Motor neuron (in vitro differentiated cells): ENCODE results near the gene CTPS2. TPM values are rescaled to one million over a fixed set of nuclear protein-coding genes. Genes with fewer than 3 reads are reported as not detected.
"Not testable (repeated sequence)": the region's sequence is repeated elsewhere in the genome, so short reads cannot be mapped to it uniquely, and the experiment has no call there.

ENCODE experiments used
- ATAC-seq, 8 experiments: fragments of 200-7000 bp; cut with Tn5 transposase; replicated peaks in 6 of 8; 2 replicates each; pipeline ENCODE4 v1.8.0; 2021; ENCODE audit warnings: mild to moderate bottlenecking in 8 of 8, moderate library complexity in 8 of 8
- H3K27ac ChIP-seq, 2 donors: fragments of 250-450 bp; sonication (Bioruptor Pico); 2 replicates each; pipeline ENCODE4 v1.9.0; 2021; ENCODE audit warnings: antibody characterized with exemption in 2 of 2, mild to moderate bottlenecking in 2 of 2, moderate library complexity in 1 of 2
- H3K4me1 ChIP-seq, 2 donors: fragments of 250-450 bp; sonication (Bioruptor Pico); replicated peaks in 1 of 2; 2 replicates each; pipeline ENCODE4 v1.6.1; 2021; ENCODE audit warnings: antibody characterized with exemption in 2 of 2, mild to moderate bottlenecking in 2 of 2, moderate library complexity in 1 of 2
- H3K4me3 ChIP-seq, 5 donors: fragments of 250-450 bp; sonication (Bioruptor Pico); 2 replicates each; pipeline ENCODE4 v1.9.0; 2021; ENCODE audit warnings: antibody characterized with exemption in 5 of 5, mild to moderate bottlenecking in 5 of 5, moderate library complexity in 4 of 5
- WGBS, 10 experiments: fragments of 450-650 bp; shearing (Covaris generic); methylation state at CpG; one replicate each; pipeline ENCODE4 v1.0.0; 2022; 5-methylcytosine and 5-hydroxymethylcytosine counted together
- in situ Hi-C, 9 experiments: fragments of 400-800 bp; cut with MboI; loops; one replicate each; pipeline ENCODE4 v1.15.0; 2021; ENCODE audit warnings: low sequenced_read_pairs in 9 of 9, low pct_unique_long_range_greater_than_20kb in 2 of 9; ENCODE audit not compliant: unreplicated experiment in 9 of 9
- total RNA-seq, 8 experiments: library from RNA; unstranded; fragments of 300-600 nt; gene quantifications; 2 replicates each; pipeline versions ENCODE4 v1.2.3 to v1.2.4, GENCODE V29; 2022

The CTPS2 gene
- total RNA-seq, 8 experiments from 2014 or later = 5.2 to 40.6 (median 20.9) TPM

DNA sequence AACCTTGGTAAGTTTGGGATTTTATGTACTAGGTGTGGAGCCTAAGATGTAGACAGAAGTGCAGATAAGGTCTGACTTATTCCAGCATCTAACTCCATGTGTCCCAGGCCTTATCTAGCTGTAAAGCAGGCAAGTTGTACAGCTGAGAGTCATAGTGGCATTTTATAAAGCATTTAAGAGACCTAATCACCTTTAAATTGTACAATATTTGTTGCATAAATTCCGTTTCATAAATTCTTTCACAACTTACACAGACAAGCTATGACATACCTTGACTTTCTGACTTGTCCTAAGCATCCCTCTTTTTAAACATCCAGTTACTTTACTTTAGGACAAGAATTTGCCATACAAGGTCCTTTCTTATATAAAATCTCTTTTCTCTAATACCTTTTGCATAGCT is 18.0 kb upstream of the CTPS2 start:
- no peak overlapping the region for H3K27ac ChIP-seq
- in situ Hi-C loops = no loop called here
- ATAC-seq = no peak
- WGBS, 10 experiments = 83 to 100% (median 96%) methylated on average over 1 of the region's 1 CpG; no CpG with 5 or more reads in 6 of the 10 experiments
- no peaks in the 10 kb centered on the region for H3K4me1 ChIP-seq
- H3K4me3 ChIP-seq = no peak overlapping the region

DNA sequence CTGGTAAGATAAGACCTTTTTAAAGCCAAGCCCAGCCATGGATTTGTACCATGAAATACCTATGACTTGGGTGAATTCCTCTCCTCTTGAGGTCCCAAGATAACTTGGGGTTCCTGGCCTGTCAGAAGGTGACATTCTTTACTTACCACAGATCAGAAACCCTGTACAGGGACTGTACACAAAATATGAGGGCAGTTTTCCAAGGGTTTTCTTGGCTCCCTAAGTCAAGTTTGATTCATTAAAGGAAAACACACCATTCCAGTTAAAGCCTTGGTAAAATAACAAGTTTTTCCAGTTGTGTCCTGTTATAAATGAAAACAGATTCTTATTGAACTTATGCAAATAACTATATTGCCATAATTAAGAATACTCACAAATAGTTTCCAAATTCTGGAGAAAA is 15.2 kb upstream of the CTPS2 start:
- in situ Hi-C loops = no loop called here
- no peak overlapping the region for H3K27ac ChIP-seq
- peaks cover 0 to 2% of the 10 kb centered on the region in 2 donors for H3K4me1 ChIP-seq
- ATAC-seq = no peak
- no peak overlapping the region for H3K4me3 ChIP-seq

DNA sequence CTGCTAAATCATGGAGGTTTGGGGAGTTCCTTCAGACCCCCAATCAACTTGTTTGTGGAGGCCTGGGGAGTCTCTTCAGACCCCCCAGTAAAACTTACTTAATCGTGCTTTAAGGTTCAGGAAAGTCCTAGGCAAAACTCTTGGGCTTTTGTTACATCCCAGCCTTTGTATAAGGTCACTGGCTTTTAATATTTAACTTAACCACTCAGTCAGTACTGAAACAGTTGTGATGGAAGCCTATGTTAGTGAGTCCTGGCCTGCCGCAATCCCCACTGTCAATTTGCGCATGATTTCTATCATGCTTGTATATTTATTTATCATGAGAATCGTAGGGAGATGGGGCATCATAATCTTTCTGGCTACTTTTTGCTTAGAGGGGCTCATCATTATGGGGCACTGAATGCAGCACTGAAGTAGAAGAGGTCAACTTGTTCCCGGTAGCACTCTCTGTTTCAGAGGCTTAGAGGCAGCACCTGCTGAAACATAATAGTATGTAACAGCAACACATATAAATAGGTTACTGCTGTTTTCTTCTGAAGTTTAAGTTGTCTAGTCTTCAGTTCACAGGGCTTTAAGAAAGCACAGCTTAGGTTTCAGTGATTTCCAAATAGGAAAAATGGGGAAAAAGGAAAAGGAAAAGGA is 14.0 kb upstream of the CTPS2 start:
- H3K27ac ChIP-seq, H3K4me1 ChIP-seq, in situ Hi-C loops, ATAC-seq, H3K4me3 ChIP-seq: not testable (repeated sequence)
- WGBS, 10 experiments = 35 to 100% (median 80%) methylated on average over 2 to 5 of the region's 5 CpGs; no CpG with 5 or more reads in 7 of the 10 experiments

DNA sequence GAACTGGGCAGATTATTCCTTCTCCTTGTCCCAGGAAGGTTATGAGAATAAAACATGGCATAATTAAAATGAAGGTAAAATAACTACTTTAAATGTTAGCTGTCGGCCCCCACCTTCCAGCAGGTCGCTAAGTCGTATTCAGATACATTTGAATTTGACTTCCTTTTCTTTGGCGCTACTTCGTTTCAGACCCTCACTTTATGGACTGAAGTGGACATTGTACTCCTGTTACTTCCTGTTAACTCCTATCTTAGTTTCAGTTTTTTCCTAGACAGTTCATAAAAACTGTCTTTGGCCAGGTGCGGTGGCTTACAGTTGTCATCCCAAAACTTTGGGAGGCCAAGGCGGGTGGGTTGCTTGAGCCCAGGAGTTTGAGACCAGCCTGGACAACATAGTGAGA is 12.6 kb upstream of the CTPS2 start:
- in situ Hi-C loops = no loop called here
- 93 to 100% (median 100%) methylated on average over 1 to 5 of the region's 7 CpGs; no CpG with 5 or more reads in 6 of the 10 experiments for WGBS, 10 experiments
- Histone ChIP-seq H3K27ac (no peak overlapping the region), H3K4me3 (no peak overlapping the region), H3K4me1 (peaks cover 3% of the 10 kb centered on the region in 2 donors)
- no peak for ATAC-seq

DNA sequence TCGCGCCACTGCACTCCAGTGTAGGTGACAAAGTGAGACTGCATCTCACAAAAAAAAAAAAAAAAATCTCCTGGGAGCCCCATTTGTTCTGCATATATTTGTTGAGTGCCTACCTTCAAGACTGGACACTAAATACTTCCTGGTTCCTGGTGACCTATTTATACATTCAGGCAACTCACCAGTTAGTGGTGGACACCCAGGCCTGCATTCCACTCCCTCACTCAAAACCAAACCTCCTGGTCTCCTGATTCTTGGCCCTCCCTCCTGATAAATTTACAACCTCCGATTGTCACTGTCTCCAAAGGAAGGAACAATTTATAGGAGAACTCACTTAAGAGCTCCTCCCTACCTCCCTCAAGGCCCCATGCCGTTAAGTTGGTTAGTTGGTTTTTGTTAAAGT is 10.0 kb upstream of the CTPS2 start:
- Histone ChIP-seq H3K4me1 (peaks cover 3 to 7% of the 10 kb centered on the region in 2 donors), H3K4me3 (no peak overlapping the region), H3K27ac (no peak overlapping the region)
- no peak for ATAC-seq
- in situ Hi-C loops = no loop called here
- 67% methylated on average over 4 of the region's 4 CpGs; no CpG with 5 or more reads in 9 of the 10 experiments for WGBS, 10 experiments

DNA sequence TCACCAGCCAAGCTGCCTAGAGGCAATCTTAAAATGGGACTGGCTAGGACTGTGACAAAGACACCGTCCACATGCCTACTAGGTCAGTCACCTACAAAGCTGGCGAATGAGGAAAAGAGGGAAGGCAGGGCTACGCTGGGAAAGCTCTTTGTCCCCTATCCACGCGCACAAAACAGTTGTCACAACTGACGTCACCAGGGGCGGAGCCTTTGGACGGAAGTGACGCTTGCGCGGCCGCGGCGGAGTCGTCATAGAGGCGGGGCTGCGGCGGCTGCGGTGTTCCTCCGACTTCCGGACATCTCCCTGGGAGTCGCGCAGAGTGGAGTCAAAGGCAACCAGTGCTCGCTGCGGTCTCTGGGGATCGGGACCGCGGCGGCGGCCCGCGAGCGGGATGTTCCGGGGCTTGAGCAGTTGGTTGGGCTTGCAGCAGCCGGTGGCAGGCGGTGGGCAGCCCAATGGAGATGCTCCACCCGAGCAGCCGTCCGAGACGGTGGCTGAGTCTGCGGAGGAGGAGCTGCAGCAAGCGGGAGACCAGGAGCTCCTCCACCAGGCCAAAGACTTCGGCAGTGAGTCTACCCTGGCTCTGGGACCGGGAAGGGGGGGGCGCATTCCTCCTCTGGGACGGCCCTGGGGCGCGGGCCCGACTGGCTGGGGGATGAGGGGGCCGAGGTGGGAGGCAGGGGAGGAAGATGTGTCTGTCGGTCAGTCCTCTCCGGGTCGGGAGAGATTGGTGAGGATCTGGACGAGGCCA is 7.0 kb upstream of the CTPS2 start, which contains the start of gene SYAP1:
SYAP1 (plus strand) TSS at position 279 of the 751 bp plus-strand sequence; CDS start at position 392, 113 bp downstream.
- in situ Hi-C loops = no loop called here
- peak within 1 kb of the TSS; percentile 54 to 78 (median 67) for H3K4me3 ChIP-seq
- WGBS, 10 experiments = 0% methylated on average over 1 to 4 of the region's 54 CpGs; no CpG with 5 or more reads in 8 of the 10 experiments
- peak; percentile 93 to 98 (median 97) for ATAC-seq
- H3K4me1 ChIP-seq = peaks cover 3 to 7% of the 10 kb centered on the region in 2 donors
- H3K27ac ChIP-seq = peak within 1 kb of the TSS; percentile 97 to 98

DNA sequence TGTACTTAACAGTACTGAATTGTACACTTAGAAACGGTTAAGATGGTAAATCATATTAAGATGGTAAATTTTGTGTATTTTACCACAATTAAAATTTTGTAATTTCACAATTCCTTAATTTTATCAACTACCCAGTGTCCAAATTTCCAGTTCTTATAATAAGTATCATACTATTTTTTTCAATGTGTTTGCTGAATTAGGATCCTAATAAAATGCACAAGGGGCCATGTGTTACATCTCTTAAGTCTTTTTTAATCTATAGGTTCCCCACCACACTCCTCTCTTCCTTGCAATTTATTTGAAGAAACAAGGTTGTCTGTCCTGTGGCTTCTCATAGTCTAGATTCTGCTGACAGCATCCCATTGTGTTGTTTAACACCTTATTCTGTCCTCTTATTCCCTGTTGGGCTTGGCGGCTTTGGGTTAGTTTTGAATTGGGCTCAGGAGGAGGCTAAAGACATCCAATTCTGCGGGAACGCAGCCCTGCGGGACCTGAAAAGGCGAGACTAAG is 6.4 kb upstream of the CTPS2 start:
- Histone ChIP-seq H3K4me3 (peak overlapping the region; percentile 54 to 78 (median 67)), H3K4me1 (peaks cover 3 to 7% of the 10 kb centered on the region in 2 donors), H3K27ac (peak overlapping the region; percentile 97 to 98)
- WGBS, 10 experiments = 20 to 89% methylated on average over 1 to 6 of the region's 6 CpGs; no CpG with 5 or more reads in 8 of the 10 experiments
- in situ Hi-C loops = no loop called here
- ATAC-seq = no peak

DNA sequence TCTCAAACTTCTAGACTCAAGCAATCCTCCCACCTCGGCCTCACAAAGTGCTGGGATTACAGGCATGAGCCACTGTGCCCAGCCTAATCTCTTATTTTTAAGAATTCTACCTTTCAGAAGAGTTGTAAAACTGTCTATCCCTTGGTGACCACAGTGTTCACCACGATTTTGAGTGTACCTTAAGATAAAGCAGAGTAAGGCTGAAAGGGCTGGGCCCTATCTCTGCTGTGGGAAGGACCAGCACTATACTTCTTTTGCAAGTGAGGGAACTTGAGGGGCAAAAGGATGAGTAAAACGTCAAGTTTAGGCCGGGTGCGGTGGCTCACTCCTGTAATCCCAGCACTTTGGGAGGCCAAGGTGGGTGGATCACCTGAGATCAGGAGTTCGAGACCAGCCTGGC is 4.0 kb upstream of the CTPS2 start:
- ATAC-seq, in situ Hi-C loops: not testable (repeated sequence)

DNA sequence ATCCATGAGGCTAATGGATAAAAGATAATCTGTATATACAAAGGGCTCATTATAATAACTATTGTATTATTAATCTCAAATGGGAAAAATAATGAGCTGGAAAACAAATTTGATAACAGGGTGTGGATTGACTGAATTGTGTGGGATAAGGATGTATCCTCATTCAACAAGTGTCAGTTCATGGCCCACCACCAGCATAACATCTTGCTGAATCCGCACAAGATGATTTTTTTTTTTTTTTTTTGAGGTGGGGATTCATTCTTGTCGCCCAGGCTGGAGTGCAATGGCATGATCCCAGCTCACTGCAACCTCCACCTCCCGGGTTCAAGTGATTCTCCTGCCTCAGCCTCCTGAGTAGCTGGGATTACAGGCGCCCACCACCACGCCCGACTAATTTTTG is 3.2 kb upstream of the CTPS2 start:
- WGBS, 10 experiments = 100% methylated on average over 1 of the region's 6 CpGs; no CpG with 5 or more reads in 9 of the 10 experiments
- ATAC-seq, in situ Hi-C loops, H3K4me1 ChIP-seq, H3K4me3 ChIP-seq, H3K27ac ChIP-seq: not testable (repeated sequence)

More for the DNA sequence above, 4.0 kb upstream of the CTPS2 start:
- H3K27ac ChIP-seq, H3K4me3 ChIP-seq, H3K4me1 ChIP-seq: not testable (repeated sequence)
- 75 to 87% (median 80%) methylated on average over 1 to 6 of the region's 6 CpGs; no CpG with 5 or more reads in 7 of the 10 experiments for WGBS, 10 experiments

DNA sequence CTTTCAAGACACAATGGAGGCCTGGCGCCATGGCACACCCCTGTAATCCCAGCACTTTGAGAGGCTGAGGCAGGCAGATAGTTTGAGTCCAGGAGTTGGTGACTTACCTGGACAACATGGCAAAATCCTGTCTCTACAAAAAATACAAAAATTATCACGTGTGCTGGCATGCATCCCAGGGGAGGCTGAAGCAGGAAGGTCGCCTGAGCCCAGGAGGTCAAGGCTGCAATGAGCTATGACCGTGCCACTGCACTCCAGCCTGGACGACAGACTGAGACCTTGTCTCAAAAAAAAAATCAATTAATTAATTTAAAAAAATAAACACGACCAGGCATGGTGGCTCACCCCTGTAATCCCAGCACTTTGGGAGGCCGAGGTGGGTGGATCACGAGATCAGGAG is 2.0 kb upstream of the CTPS2 start:
- no peak for ATAC-seq
- Histone ChIP-seq H3K4me3 (no peak overlapping the region), H3K27ac (no peak overlapping the region), H3K4me1 (peaks cover 0 to 9% of the 10 kb centered on the region in 2 donors)
- in situ Hi-C loops = no loop called here
- 49 to 93% methylated on average over 3 of the region's 8 CpGs; no CpG with 5 or more reads in 8 of the 10 experiments for WGBS, 10 experiments

DNA sequence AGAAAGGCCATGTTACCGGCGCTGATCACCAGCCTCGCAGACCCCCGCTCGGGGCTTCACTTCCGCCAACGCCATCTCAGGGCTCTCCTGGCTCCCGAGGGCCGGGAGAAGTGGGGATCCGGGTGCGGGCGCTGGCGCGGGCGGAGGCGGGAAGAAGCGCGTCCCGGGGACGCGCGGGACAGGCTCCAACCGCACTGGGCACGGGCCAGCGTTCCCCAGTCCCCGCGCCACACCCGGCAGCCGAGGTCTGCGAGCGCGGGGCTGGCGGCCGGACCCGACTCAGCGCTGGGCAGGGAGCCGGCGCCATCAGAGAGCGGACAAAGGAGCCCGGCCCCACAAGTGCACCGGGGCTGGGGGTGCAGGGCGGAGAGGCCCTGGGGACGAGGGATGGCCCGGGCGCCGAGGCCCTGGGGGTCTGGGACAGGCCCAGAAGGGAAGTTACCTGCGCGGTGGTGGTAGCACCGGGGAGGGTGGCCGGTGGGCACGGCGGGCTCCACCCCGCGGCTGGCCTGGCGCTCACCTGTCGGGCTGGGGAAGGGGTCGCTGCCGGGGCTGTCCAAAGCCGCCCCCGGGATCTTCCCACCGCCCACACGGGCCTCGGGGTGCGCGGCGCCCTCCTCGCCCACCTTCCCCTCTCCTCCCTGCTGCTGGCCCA is 449 bp downstream of the CTPS2 start:
- in situ Hi-C loops = no loop called here
- Histone ChIP-seq H3K4me1 (peaks cover 0 to 5% of the 10 kb centered on the region in 2 donors), H3K4me3 (peak overlapping the region; percentile 51 to 67 (median 62)), H3K27ac (peak overlapping the region; percentile 69 to 91)
- 0% methylated on average over 4 of the region's 67 CpGs; no CpG with 5 or more reads in 9 of the 10 experiments for WGBS, 10 experiments
- peak; percentile 59 to 74 (median 68) for ATAC-seq

DNA sequence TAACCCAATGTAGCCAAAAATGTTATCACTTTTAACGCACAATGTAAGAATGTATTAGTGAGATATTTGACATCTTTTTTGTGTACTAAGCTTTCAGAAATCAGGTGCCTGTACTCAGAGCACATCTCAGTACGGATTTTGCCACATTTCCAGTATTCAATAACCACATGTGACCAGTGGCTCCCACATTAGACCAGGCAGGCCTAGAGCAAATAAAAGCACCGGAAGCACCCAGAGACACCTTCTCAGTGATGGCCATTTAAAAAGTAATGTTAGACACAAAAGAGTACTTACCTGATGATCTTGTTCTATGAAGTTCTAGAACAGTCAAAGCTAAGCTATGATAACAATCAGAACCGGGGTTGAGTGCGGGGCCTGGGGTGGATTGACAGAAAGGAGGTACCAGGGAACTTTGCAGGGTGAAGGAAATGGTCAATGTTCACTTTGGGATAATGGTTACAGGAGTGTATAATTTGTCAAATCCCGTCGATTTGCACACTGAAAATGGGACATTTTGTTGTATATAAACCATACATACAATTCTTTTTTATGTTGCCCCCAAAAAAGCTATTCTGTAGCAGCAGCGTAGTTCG is 1.2 kb downstream of the CTPS2 start:
- peaks cover 0 to 5% of the 10 kb centered on the region in 2 donors for H3K4me1 ChIP-seq
- 46 to 100% (median 50%) methylated on average over 1 to 5 of the region's 9 CpGs; no CpG with 5 or more reads in 5 of the 10 experiments for WGBS, 10 experiments
- H3K4me3 ChIP-seq = peak overlapping the region; percentile 51 to 67 (median 62)
- H3K27ac ChIP-seq = peak overlapping the region; percentile 69 to 91
- in situ Hi-C loops = no loop called here
- no peak for ATAC-seq
